Immature natural killer cell (primary cell): ENCODE data around the gene BABAM1. TPM values are rescaled to one million over a fixed set of nuclear protein-coding genes. Genes with fewer than 3 reads are reported as not detected.

Source experiments
- DNase-seq, 3 donors: peaks; one replicate each; pipeline ENCODE4 v3.0.0; 2022; ENCODE audit warnings: mixed read lengths in 1 of 3
- H3K27ac Mint-ChIP-seq, 6 donors: one replicate each; pipeline ENCODE4 v1.8.0; 2020; ENCODE audit warnings: mixed read lengths in 6 of 6, mild to moderate bottlenecking in 5 of 6, inconsistent platforms in 4 of 6, moderate library complexity in 3 of 6
- H3K27me3 Mint-ChIP-seq, 3 donors: one replicate each; pipeline ENCODE4 v1.8.0; 2020 to 2021; ENCODE audit warnings: low read depth in 3 of 3, mild to moderate bottlenecking in 3 of 3, mixed read lengths in 3 of 3, moderate library complexity in 3 of 3, inconsistent platforms in 1 of 3
- H3K36me3 Mint-ChIP-seq, 3 donors: one replicate each; pipeline ENCODE4 v1.8.0; 2020; ENCODE audit warnings: mixed read lengths in 3 of 3, inconsistent platforms in 2 of 3, mild to moderate bottlenecking in 2 of 3
- H3K4me1 Mint-ChIP-seq, 2 donors: one replicate each; pipeline ENCODE4 v1.8.0; 2020; ENCODE audit warnings: inconsistent platforms in 2 of 2, mild to moderate bottlenecking in 2 of 2, mixed read lengths in 2 of 2, moderate library complexity in 1 of 2
- H3K4me3 Mint-ChIP-seq, 5 donors: one replicate each; pipeline ENCODE4 v1.8.0; 2020; ENCODE audit warnings: mild to moderate bottlenecking in 5 of 5, mixed read lengths in 5 of 5, inconsistent platforms in 3 of 5, moderate library complexity in 3 of 5
- H3K9me3 Mint-ChIP-seq, 6 donors: one replicate each; pipeline ENCODE4 v1.8.0; 2020; ENCODE audit warnings: mild to moderate bottlenecking in 6 of 6, mixed read lengths in 6 of 6, inconsistent platforms in 4 of 6, moderate library complexity in 3 of 6
- polyA plus RNA-seq, 3 donors: library from polyadenylated mRNA; unstranded; fragments of 300-500 nt; fragmentation: Illumina TruSeq; gene quantifications; one replicate each; pipeline ENCODE4 v1.2.3, GENCODE V29; 2021

BABAM1 gene
- polyA plus RNA-seq, 3 donors from 2014 or later, result 135 to 218 (median 141) TPM

- DNase-seq, result no peak
- H3K4me3 Mint-ChIP-seq, result peak overlapping the region in 3 of 5 donors; percentile 9 to 24 (median 10)
Measured at GRCh38 chr19:17248011-17248776, 19.0 kb upstream of the BABAM1 start.

GRCh38 chr19:17249887-17250548 lies 17.2 kb upstream of the BABAM1 start:
- no peak for DNase-seq
- no peak overlapping the region for H3K27ac Mint-ChIP-seq
- no peaks in the 10 kb centered on the region for H3K36me3 Mint-ChIP-seq
- peaks cover 4 to 7% (median 6%) of the 10 kb centered on the region in 3 donors for H3K27me3 Mint-ChIP-seq
- H3K9me3 Mint-ChIP-seq, result no peaks in the 10 kb centered on the region
- H3K4me3 Mint-ChIP-seq, result no peak overlapping the region
- peaks cover 0 to 6% of the 10 kb centered on the region in 2 donors for H3K4me1 Mint-ChIP-seq

More at GRCh38 chr19:17248011-17248776, 19.0 kb upstream of the BABAM1 start:
- Mint-ChIP-seq H3K27me3 (peaks cover 4 to 9% (median 5%) of the 10 kb centered on the region in 3 donors), H3K4me1 (peaks cover 0 to 10% of the 10 kb centered on the region in 2 donors), H3K27ac (no peak overlapping the region), H3K36me3 (no peaks in the 10 kb centered on the region), H3K9me3 (no peaks in the 10 kb centered on the region)

- no peak overlapping the region for H3K4me3 Mint-ChIP-seq
- H3K4me1 Mint-ChIP-seq, result no peaks in the 10 kb centered on the region
- no peaks in the 10 kb centered on the region for H3K36me3 Mint-ChIP-seq
- DNase-seq, result no peak
- H3K9me3 Mint-ChIP-seq, result no peaks in the 10 kb centered on the region
- no peak overlapping the region for H3K27ac Mint-ChIP-seq
- H3K27me3 Mint-ChIP-seq, result peaks cover 0 to 4% (median 2%) of the 10 kb centered on the region in 3 donors
Measured at GRCh38 chr19:17254636-17255035, 12.6 kb upstream of the BABAM1 start.

GRCh38 chr19:17255150-17255621 lies 12.1 kb upstream of the BABAM1 start:
- Mint-ChIP-seq H3K4me3 (no peak overlapping the region), H3K36me3 (no peaks in the 10 kb centered on the region), H3K27ac (no peak overlapping the region), H3K9me3 (no peaks in the 10 kb centered on the region), H3K4me1 (no peaks in the 10 kb centered on the region), H3K27me3 (peaks cover 0 to 4% (median 2%) of the 10 kb centered on the region in 3 donors)
- no peak for DNase-seq

- DNase-seq, result no peak
- Mint-ChIP-seq H3K4me3 (no peak overlapping the region), H3K27me3 (peaks cover 0 to 6% (median 2%) of the 10 kb centered on the region in 3 donors), H3K9me3 (no peaks in the 10 kb centered on the region), H3K36me3 (no peaks in the 10 kb centered on the region), H3K4me1 (peaks cover 3 to 6% of the 10 kb centered on the region in 2 donors), H3K27ac (no peak overlapping the region)
Measured at GRCh38 chr19:17256130-17256529, 11.1 kb upstream of the BABAM1 start.

- H3K4me1 Mint-ChIP-seq, result peaks cover 3 to 6% of the 10 kb centered on the region in 2 donors
- no peak overlapping the region for H3K27ac Mint-ChIP-seq
- H3K9me3 Mint-ChIP-seq, result no peaks in the 10 kb centered on the region
- DNase-seq, result no peak
- H3K27me3 Mint-ChIP-seq, result peaks cover 0 to 6% (median 0%) of the 10 kb centered on the region in 3 donors
- H3K36me3 Mint-ChIP-seq, result no peaks in the 10 kb centered on the region
- no peak overlapping the region for H3K4me3 Mint-ChIP-seq
Measured at GRCh38 chr19:17259118-17259780, 8.0 kb upstream of the BABAM1 start.

GRCh38 chr19:17259934-17260333 lies 7.3 kb upstream of the BABAM1 start:
- H3K27me3 Mint-ChIP-seq, result peaks cover 0 to 4% (median 2%) of the 10 kb centered on the region in 3 donors
- no peak for DNase-seq
- H3K4me3 Mint-ChIP-seq, result no peak overlapping the region
- H3K4me1 Mint-ChIP-seq, result peaks cover 5 to 6% of the 10 kb centered on the region in 2 donors
- no peaks in the 10 kb centered on the region for H3K36me3 Mint-ChIP-seq
- H3K27ac Mint-ChIP-seq, result no peak overlapping the region
- no peaks in the 10 kb centered on the region for H3K9me3 Mint-ChIP-seq

GRCh38 chr19:17260842-17261325 lies 6.4 kb upstream of the BABAM1 start:
- H3K36me3 Mint-ChIP-seq, result no peaks in the 10 kb centered on the region
- H3K4me3 Mint-ChIP-seq, result no peak overlapping the region
- no peaks in the 10 kb centered on the region for H3K9me3 Mint-ChIP-seq
- peaks cover 0 to 4% (median 2%) of the 10 kb centered on the region in 3 donors for H3K27me3 Mint-ChIP-seq
- DNase-seq, result peak; percentile 76 to 84 (median 82)
- H3K4me1 Mint-ChIP-seq, result peaks cover 5 to 6% of the 10 kb centered on the region in 2 donors
- no peak overlapping the region for H3K27ac Mint-ChIP-seq

GRCh38 chr19:17262557-17262956 lies 4.7 kb upstream of the BABAM1 start:
- Mint-ChIP-seq H3K27me3 (peaks cover 6 to 9% (median 9%) of the 10 kb centered on the region in 3 donors), H3K27ac (no peak overlapping the region), H3K4me1 (peaks cover 16 to 17% of the 10 kb centered on the region in 2 donors), H3K9me3 (no peaks in the 10 kb centered on the region), H3K36me3 (no peaks in the 10 kb centered on the region), H3K4me3 (no peak overlapping the region)
- no peak for DNase-seq

GRCh38 chr19:17263712-17264640 lies 3.3 kb upstream of the BABAM1 start:
- no peak for DNase-seq
- Mint-ChIP-seq H3K27me3 (peaks cover 6 to 9% (median 9%) of the 10 kb centered on the region in 3 donors), H3K4me1 (peaks cover 22 to 24% of the 10 kb centered on the region in 2 donors), H3K9me3 (no peaks in the 10 kb centered on the region), H3K36me3 (no peaks in the 10 kb centered on the region), H3K27ac (no peak overlapping the region), H3K4me3 (no peak overlapping the region)

GRCh38 chr19:17264641-17264979 lies 2.6 kb upstream of the BABAM1 start, which contains the start of gene USHBP1:
Gene USHBP1 (minus strand): TSS chr19:17264745. CDS start chr19:17264299, 446 bp downstream.
- Mint-ChIP-seq H3K4me1 (peaks cover 22 to 24% of the 10 kb centered on the region in 2 donors), H3K4me3 (no peak within 1 kb of the TSS), H3K27ac (no peak within 1 kb of the TSS), H3K9me3 (no peaks in the 10 kb centered on the region), H3K36me3 (no peaks in the 10 kb centered on the region), H3K27me3 (peaks cover 6 to 9% (median 7%) of the 10 kb centered on the region in 3 donors)
- no peak for DNase-seq

- Mint-ChIP-seq H3K36me3 (peaks cover 0 to 4% (median 0%) of the 10 kb centered on the region in 3 donors), H3K4me3 (no peak overlapping the region), H3K9me3 (no peaks in the 10 kb centered on the region), H3K27me3 (peaks cover 5 to 9% (median 6%) of the 10 kb centered on the region in 3 donors), H3K27ac (no peak overlapping the region), H3K4me1 (peaks cover 19% of the 10 kb centered on the region in 2 donors)
- DNase-seq, result no peak
Measured at GRCh38 chr19:17266026-17266425, 1.2 kb upstream of the BABAM1 start.

GRCh38 chr19:17266589-17266974 lies 661 bp upstream of the BABAM1 start:
- Mint-ChIP-seq H3K9me3 (no peaks in the 10 kb centered on the region), H3K27ac (peak overlapping the region; percentile 65 to 94 (median 84)), H3K27me3 (peaks cover 5 to 9% (median 6%) of the 10 kb centered on the region in 3 donors), H3K4me1 (peaks cover 18 to 19% of the 10 kb centered on the region in 2 donors), H3K36me3 (peaks cover 0 to 9% (median 0%) of the 10 kb centered on the region in 3 donors), H3K4me3 (peak overlapping the region; percentile 71 to 89 (median 82))
- no peak for DNase-seq
